IMR-90 (cell line): Measurements from ENCODE around the gene PLCXD1. TPM values are rescaled to one million over a fixed set of nuclear protein-coding genes. Genes with fewer than 3 reads are reported as not detected.

Experiments used
- ATAC-seq: fragments of 200-7000 bp; cut with Tn5 transposase; 2 replicates; pipeline ENCODE4 v1.9.1; 2020; ENCODE audit warnings: low read depth, mild to moderate bottlenecking, moderate library complexity
- BruUV-seq: library from RNA; stranded (reverse); fragments of 400-500 nt; replicated peaks from 2 replicates; lab custom pipeline; 2021; lab: Mats Ljungman, UMichigan
- CTCF ChIA-PET: fragments of 300-600 bp; formaldehyde crosslinking; extraction: SDS; loops from one replicate; lab custom pipeline; 2021; ENCODE audit warnings: antibody characterized with exemption; lab: Yijun Ruan, JAX
- POLR2A ChIA-PET: fragments of 300-600 bp; sonication (Branson Sonifier 250); formaldehyde crosslinking; loops from one replicate; lab custom pipeline; 2022; ENCODE audit warnings: antibody characterized with exemption; ENCODE audit not compliant: unreplicated experiment; lab: Charles Lee
- DNase-seq: peaks from one replicate; pipeline ENCODE4 v3.0.0; 2013
- H2AFZ ChIP-seq: replicated peaks from 2 replicates; pipeline ENCODE3; 2013; ENCODE audit warnings: low read length, mild to moderate bottlenecking; ENCODE audit not compliant: poor library complexity
- H2AK5ac ChIP-seq: 2 replicates; pipeline ENCODE4 v1.6.1; 2013; ENCODE audit warnings: low read depth, low read length, inconsistent platforms
- H2AK9ac ChIP-seq: replicated peaks from 2 replicates; pipeline ENCODE3; 2013; ENCODE audit warnings: mild to moderate bottlenecking, low read depth, low read length, moderate library complexity; ENCODE audit not compliant: poor library complexity
- H2BK120ac ChIP-seq: 2 replicates; pipeline ENCODE4 v1.6.1; 2013; ENCODE audit warnings: low read depth, low read length, inconsistent platforms
- H2BK15ac ChIP-seq: 3 replicates; pipeline ENCODE4 v1.6.1; 2013; ENCODE audit warnings: low read depth, low read length, inconsistent platforms
- H2BK20ac ChIP-seq: 2 replicates; pipeline ENCODE4 v1.6.1; 2013; ENCODE audit warnings: low read depth, mild to moderate bottlenecking, inconsistent platforms, low read length, moderate library complexity
- H2BK5ac ChIP-seq: 2 replicates; pipeline ENCODE4 v1.6.1; 2013; ENCODE audit warnings: mild to moderate bottlenecking, low read depth, low read length, inconsistent platforms; ENCODE audit not compliant: poor library complexity, severe bottlenecking
- H3K14ac ChIP-seq: replicated peaks from 2 replicates; pipeline ENCODE4 v1.6.1; 2013; ENCODE audit warnings: low read depth, low read length, inconsistent platforms
- H3K18ac ChIP-seq: 2 replicates; pipeline ENCODE4 v1.6.1; 2013; ENCODE audit warnings: low read depth, low read length, control low read depth
- H3K23ac ChIP-seq: 2 replicates; pipeline ENCODE4 v1.6.1; 2013; ENCODE audit warnings: low read depth, low read length, inconsistent platforms
- H3K27ac ChIP-seq: 2 replicates; pipeline ENCODE4 v1.5.1; 2013; ENCODE audit warnings: mild to moderate bottlenecking, control low read depth, low read length; ENCODE audit not compliant: insufficient read depth
- H3K27me3 ChIP-seq: 2 replicates; pipeline ENCODE4 v1.6.1; 2013; ENCODE audit warnings: low read length; ENCODE audit not compliant: control insufficient read depth, insufficient read depth
- H3K36me3 ChIP-seq: 2 replicates; pipeline ENCODE4 v1.6.1; 2013; ENCODE audit warnings: low read length, mixed read lengths; ENCODE audit not compliant: control insufficient read depth, insufficient read depth
- H3K4ac ChIP-seq: 2 replicates; pipeline ENCODE4 v1.6.1; 2013; ENCODE audit warnings: low read depth, low read length, inconsistent platforms
- H3K4me1 ChIP-seq: 2 replicates; pipeline ENCODE4 v1.6.1; 2013; ENCODE audit warnings: low read length, mixed read lengths; ENCODE audit not compliant: control insufficient read depth, insufficient read depth
- H3K4me2 ChIP-seq: 2 replicates; pipeline ENCODE4 v1.6.1; 2013; ENCODE audit warnings: low read depth, mild to moderate bottlenecking, control low read depth, low read length, moderate library complexity
- H3K4me3 ChIP-seq: 2 replicates; pipeline ENCODE4 v1.5.1; 2013; ENCODE audit warnings: low read depth, mild to moderate bottlenecking, control low read depth, low read length, moderate library complexity; ENCODE audit not compliant: insufficient read depth
- H3K56ac ChIP-seq: 2 replicates; pipeline ENCODE4 v1.6.1; 2013; ENCODE audit warnings: low read length, inconsistent platforms; ENCODE audit not compliant: insufficient read depth; ENCODE audit errors: extremely low read depth
- H3K79me1 ChIP-seq, 2 experiments: 2 replicates each; pipeline ENCODE4 v1.6.1; 2013; ENCODE audit warnings: low read length in 2 of 2, inconsistent platforms in 1 of 2, low read depth in 1 of 2
- H3K9ac ChIP-seq: 2 replicates; pipeline ENCODE4 v1.6.1; 2013; ENCODE audit warnings: low read depth, low read length, control low read depth
- H3K9me1 ChIP-seq: 2 replicates; pipeline ENCODE4 v1.6.1; 2013; ENCODE audit warnings: low read length, inconsistent platforms; ENCODE audit not compliant: insufficient read depth
- H3K9me3 ChIP-seq: 2 replicates; pipeline ENCODE4 v1.6.1; 2013; ENCODE audit warnings: low read length; ENCODE audit not compliant: control insufficient read depth, insufficient read depth
- H4K20me1 ChIP-seq: 2 replicates; pipeline ENCODE4 v1.6.1; 2013; ENCODE audit warnings: low read length, inconsistent platforms; ENCODE audit not compliant: insufficient read depth
- H4K5ac ChIP-seq: 2 replicates; pipeline ENCODE4 v1.6.1; 2013; ENCODE audit warnings: mild to moderate bottlenecking, low read depth, low read length, control low read depth
- H4K8ac ChIP-seq, 2 experiments: 2 replicates each; pipeline ENCODE4 v1.6.1; 2013; ENCODE audit warnings: low read depth in 2 of 2, low read length in 2 of 2, control low read depth in 1 of 2, inconsistent platforms in 1 of 2
- H4K91ac ChIP-seq: 2 replicates; pipeline ENCODE4 v1.6.1; 2013; ENCODE audit warnings: low read depth, low read length, inconsistent platforms; ENCODE audit not compliant: insufficient read depth
- BHLHE40 ChIP-seq: fragments of 150-350 bp; IDR thresholded peaks from 2 replicates; pipeline ENCODE4 v1.6.1; 2016; ENCODE audit warnings: mild to moderate bottlenecking, low read depth, low read length
- CEBPB ChIP-seq: IDR thresholded peaks from 2 replicates; pipeline ENCODE4 v1.6.1; 2012; ENCODE audit warnings: low read depth, low read length, improper control_type of control experiment
- CHD1 ChIP-seq: IDR thresholded peaks from 2 replicates; pipeline ENCODE4 v1.6.1; 2012; ENCODE audit warnings: low read depth, low read length, improper control_type of control experiment
- CTCF ChIP-seq: conservative IDR thresholded peaks from 2 replicates; pipeline ENCODE4 v1.5.1; 2012; ENCODE audit warnings: mild to moderate bottlenecking, low read depth, low read length, improper control_type of control experiment
- FOS ChIP-seq: fragments of 150-350 bp; IDR thresholded peaks from 2 replicates; pipeline ENCODE4 v1.6.1; 2016; ENCODE audit warnings: low read depth, low read length
- MAFK ChIP-seq: IDR thresholded peaks from 2 replicates; pipeline ENCODE4 v1.6.1; 2012; ENCODE audit warnings: low read depth, low read length, improper control_type of control experiment
- MAZ ChIP-seq: IDR thresholded peaks from 2 replicates; pipeline ENCODE4 v1.6.1; 2012; ENCODE audit warnings: low read depth, mild to moderate bottlenecking, low read length, improper control_type of control experiment, moderate library complexity, borderline replicate concordance
- MXI1 ChIP-seq: IDR thresholded peaks from 2 replicates; pipeline ENCODE4 v1.6.1; 2012; ENCODE audit warnings: low read depth, mild to moderate bottlenecking, low read length, moderate library complexity, borderline replicate concordance
- NFE2L2 ChIP-seq: fragments of 150-350 bp; IDR thresholded peaks from 2 replicates; pipeline ENCODE4 v1.6.1; 2016; ENCODE audit warnings: low read depth, mild to moderate bottlenecking, low read length
- POLR2A ChIP-seq: IDR thresholded peaks from 2 replicates; pipeline ENCODE4 v1.6.1; 2012; ENCODE audit warnings: mild to moderate bottlenecking, low read depth, low read length
- RAD21 ChIP-seq: IDR thresholded peaks from 2 replicates; pipeline ENCODE4 v1.6.1; 2012; ENCODE audit warnings: low read length, improper control_type of control experiment
- RCOR1 ChIP-seq: IDR thresholded peaks from 2 replicates; pipeline ENCODE4 v1.6.1; 2012; ENCODE audit warnings: mild to moderate bottlenecking, low read length, improper control_type of control experiment; ENCODE audit not compliant: insufficient replicate concordance
- SMC3 ChIP-seq: fragments of 150-350 bp; IDR thresholded peaks from 2 replicates; pipeline ENCODE4 v1.6.1; 2016; ENCODE audit warnings: low read depth, mild to moderate bottlenecking, antibody characterized with exemption, low read length, moderate library complexity
- WGBS, 2 experiments: methylation state at CpG; one replicate each; pipeline versions ENCODE4 v1.1.5 to v1.1.7; 2013; ENCODE audit warnings: missing lambda C conversion rate in 2 of 2; ENCODE audit not compliant: insufficient read length in 1 of 2; ENCODE audit errors: extremely low coverage in 2 of 2; 5-methylcytosine and 5-hydroxymethylcytosine counted together
- dilution Hi-C: fragments of 300-500 bp; cut with HindIII; formaldehyde crosslinking; loops from one replicate; pipeline ENCODE4 v1.14.3; 2018; ENCODE audit warnings: low sequenced_read_pairs; ENCODE audit not compliant: unreplicated experiment
- in situ Hi-C: fragments of 300-500 bp; cut with MboI; formaldehyde crosslinking; loops from 3 replicates; pipeline ENCODE4 v1.14.3; 2019; ENCODE audit warnings: low sequenced_read_pairs, inconsistent platforms, mixed read lengths
- intact Hi-C: fragments of 100-400 bp; cut with micrococcal nuclease; formaldehyde crosslinking; loops from 2 replicates; pipeline ENCODE4 v1.10.0; 2022
- polyA plus RNA-seq, 3 experiments: library from polyadenylated mRNA; depleted of rRNA; stranded (reverse); fragments of >200 nt; gene quantifications; 2 replicates each; pipeline ENCODE4 v1.2.3, GENCODE V29; 2012; ENCODE audit warnings: low replicate concordance in 1 of 3
- total RNA-seq: library from RNA; depleted of rRNA; stranded (reverse); fragments of >200 nt; gene quantifications from 2 replicates; pipeline ENCODE4 v1.2.3, GENCODE V29; 2012
- TF ChIP-seq, protein P1 (sequence below): fragments of 150-350 bp; IDR thresholded peaks from 2 replicates; pipeline ENCODE4 v1.6.1; 2016; ENCODE audit warnings: low read depth, mild to moderate bottlenecking, low read length, moderate library complexity, borderline replicate concordance
- TF ChIP-seq, protein P2 (sequence below): fragments of 150-350 bp; IDR thresholded peaks from 2 replicates; pipeline ENCODE4 v1.6.1; 2017; ENCODE audit warnings: mild to moderate bottlenecking, antibody characterized with exemption, low read length, low read depth

Gene PLCXD1
- total and polyA plus RNA-seq, 2 of the 4 experiments (the other 2 are of a cell fraction) = 16.7 to 17.7 TPM

DNA sequence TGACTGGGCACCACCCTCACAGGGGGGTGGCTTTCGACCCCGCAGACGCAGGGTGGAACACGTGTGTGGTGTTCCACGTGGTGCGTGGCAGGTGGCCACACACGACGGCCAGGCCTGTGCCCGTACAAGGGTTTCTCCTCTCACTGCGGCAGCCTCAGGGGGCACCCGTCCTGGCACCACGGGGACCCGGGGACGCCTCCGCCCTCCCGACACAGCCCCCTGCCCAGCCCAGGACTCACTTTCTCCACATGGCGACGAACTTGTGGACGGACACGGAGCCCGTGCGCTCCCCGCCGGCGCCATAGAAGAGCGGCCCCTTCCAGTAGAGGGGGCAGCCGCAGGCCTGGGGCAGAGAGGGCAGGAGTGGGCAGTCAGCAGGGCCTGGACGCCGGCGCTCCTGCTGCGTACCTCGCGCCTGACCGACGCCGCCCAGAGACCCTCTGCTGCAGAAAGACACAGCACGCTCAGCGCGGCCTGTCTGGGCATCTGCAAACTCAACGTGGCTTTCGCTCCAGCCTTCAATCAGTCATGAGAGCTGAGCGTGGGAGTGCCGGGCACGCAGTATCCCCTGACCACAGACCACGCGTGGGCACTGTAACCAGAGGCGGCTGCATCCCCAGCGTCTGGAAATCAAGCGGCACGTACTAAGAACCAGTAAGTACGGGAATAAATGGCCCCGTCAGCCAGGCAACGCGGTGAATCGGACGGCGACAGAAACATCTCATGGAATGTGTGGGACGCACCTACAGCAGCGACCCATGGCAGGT lies 66.4 kb downstream of the PLCXD1 start:
- Histone ChIP-seq H3K23ac (no peak overlapping the region), H2BK20ac (no peak overlapping the region), H3K9me3 (peaks cover 4% of the 10 kb centered on the region; the same call in 1 of the 2 replicates), H2AFZ (no peak overlapping the region), H4K20me1 (no peaks in the 10 kb centered on the region), H3K18ac (no peak overlapping the region), H3K27ac (no peak overlapping the region), H3K9ac (no peak overlapping the region), H2AK9ac (peak overlapping the region; percentile 37), H3K56ac (no peak overlapping the region), H3K4ac (no peak overlapping the region), H4K91ac (no peak overlapping the region), H3K4me2 (no peak overlapping the region), H3K27me3 (no peaks in the 10 kb centered on the region), H3K14ac (no peak overlapping the region), H2BK15ac (no peak overlapping the region), H2BK120ac (no peak overlapping the region), H3K9me1 (no peaks in the 10 kb centered on the region), H3K79me1 (no peaks in the 10 kb centered on the region; a peak in 1 of 4 replicates), H3K4me3 (no peak overlapping the region), H3K36me3 (peaks cover 17% of the 10 kb centered on the region), H3K4me1 (no peaks in the 10 kb centered on the region; the same call in 1 of the 2 replicates), H2AK5ac (no peak overlapping the region), H4K8ac (no peak overlapping the region), H4K5ac (no peak overlapping the region), H2BK5ac (no peak overlapping the region)
- BruUV-seq = no TSS peak
- in situ Hi-C loops (no loop called here), intact Hi-C loops (no loop called here), dilution Hi-C loops (no loop called here)
- CTCF ChIA-PET = no interaction called here
- 95% methylated on average over 15 of the region's 59 CpGs; no CpG with 5 or more reads in 1 of the 2 experiments for WGBS, 2 experiments
- ATAC-seq (no peak), DNase-seq (no peak)
- POLR2A ChIA-PET = no interaction called here
- TF ChIP-seq RAD21 (no peak), POLR2A (no peak), MAZ (no peak), CHD1 (no peak), SMC3 (no peak), CEBPB (no peak), CTCF (no peak), MXI1 (no peak), MAFK (no peak), NFE2L2 (no peak), RCOR1 (no peak), FOS (no peak), BHLHE40 (no peak)
- TF ChIP-seq, protein P1, sequence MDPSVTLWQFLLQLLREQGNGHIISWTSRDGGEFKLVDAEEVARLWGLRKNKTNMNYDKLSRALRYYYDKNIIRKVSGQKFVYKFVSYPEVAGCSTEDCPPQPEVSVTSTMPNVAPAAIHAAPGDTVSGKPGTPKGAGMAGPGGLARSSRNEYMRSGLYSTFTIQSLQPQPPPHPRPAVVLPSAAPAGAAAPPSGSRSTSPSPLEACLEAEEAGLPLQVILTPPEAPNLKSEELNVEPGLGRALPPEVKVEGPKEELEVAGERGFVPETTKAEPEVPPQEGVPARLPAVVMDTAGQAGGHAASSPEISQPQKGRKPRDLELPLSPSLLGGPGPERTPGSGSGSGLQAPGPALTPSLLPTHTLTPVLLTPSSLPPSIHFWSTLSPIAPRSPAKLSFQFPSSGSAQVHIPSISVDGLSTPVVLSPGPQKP = no peak
- TF ChIP-seq, protein P2, sequence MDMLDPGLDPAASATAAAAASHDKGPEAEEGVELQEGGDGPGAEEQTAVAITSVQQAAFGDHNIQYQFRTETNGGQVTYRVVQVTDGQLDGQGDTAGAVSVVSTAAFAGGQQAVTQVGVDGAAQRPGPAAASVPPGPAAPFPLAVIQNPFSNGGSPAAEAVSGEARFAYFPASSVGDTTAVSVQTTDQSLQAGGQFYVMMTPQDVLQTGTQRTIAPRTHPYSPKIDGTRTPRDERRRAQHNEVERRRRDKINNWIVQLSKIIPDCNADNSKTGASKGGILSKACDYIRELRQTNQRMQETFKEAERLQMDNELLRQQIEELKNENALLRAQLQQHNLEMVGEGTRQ = no peak
